ENCODE results near the gene GAB2. TPM values are rescaled to one million over a fixed set of nuclear protein-coding genes. Genes with fewer than 3 reads are reported as not detected.

GAB2 gene
- total RNA-seq, 1 experiment from 2014 or later: 10.0 TPM

DNA sequence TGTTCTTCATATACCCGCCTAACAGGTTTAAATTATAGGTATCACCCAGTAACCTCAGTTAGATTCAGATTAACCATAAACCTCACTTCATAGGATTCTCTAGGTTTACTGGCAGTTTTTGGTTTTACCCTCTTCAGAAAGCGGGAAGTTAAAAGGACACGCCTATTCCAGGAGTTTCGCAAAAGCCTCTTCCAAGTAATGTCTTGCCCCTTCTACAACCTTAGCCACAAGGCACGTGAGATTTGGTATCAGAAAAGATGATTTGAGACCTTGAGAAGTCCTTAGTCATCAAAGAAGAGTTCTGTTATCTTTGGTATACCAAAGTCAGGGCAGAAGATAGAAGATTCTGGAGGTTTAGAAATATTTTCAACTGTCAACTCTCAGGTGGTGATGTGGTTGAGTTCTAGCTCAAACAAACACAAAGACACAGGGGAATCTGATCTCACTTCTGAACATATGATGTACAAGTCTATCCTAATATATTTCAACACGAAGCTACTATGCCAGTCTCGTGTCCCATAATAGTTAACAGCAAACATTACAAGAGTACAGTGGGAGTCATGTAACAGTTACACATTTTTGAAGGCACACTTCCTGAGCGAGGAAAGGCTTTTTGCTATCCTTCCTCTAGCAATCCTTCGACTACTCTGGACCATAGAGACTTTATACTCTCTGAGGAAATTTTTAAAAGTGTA, 125.4 kb downstream of the GAB2 start:
- no TSS peak for BruUV-seq (replicated peaks)
- ATAC-seq (no peak), DNase-seq (ENCODE audit: low read depth, low spot score) (no peak)
- intact Hi-C loops (cut with micrococcal nuclease; ENCODE audit: unreplicated experiment): no loop called here
- Histone ChIP-seq H3K27me3 (ENCODE audit: control insufficient read depth, insufficient read depth, low read length) (no peaks in the 10 kb centered on the region), H3K4me3 (ENCODE audit: low read depth in 2 of 2, low read length in 2 of 2) (no peak overlapping the region), H3K27ac (ENCODE audit: low read length) (no peak overlapping the region), H3K9me3 (ENCODE audit: control insufficient read depth, insufficient read depth, low read depth, low read length) (no peaks in the 10 kb centered on the region), H3K36me3 (ENCODE audit: control insufficient read depth, insufficient read depth, low read length) (no peaks in the 10 kb centered on the region), H3K4me1 (ENCODE audit: control insufficient read depth, insufficient read depth, low read length) (peaks cover 3% of the 10 kb centered on the region; the same call in 1 of the 2 replicates)
- TF ChIP-seq TCF7L2 (IDR thresholded peaks at IDR 0.05; ENCODE audit: low read depth, low read length): no peak
- no peak for TF ChIP-seq POLR2AphosphoS5 (IDR thresholded peaks at IDR 0.05; ENCODE audit: low read depth, low read length)
- TF ChIP-seq REST (IDR thresholded peaks at IDR 0.05; ENCODE audit: insufficient read depth in 1 of 2, low read depth in 2 of 2, low read length in 1 of 2): no peak
- no peak for TF ChIP-seq CTCF (IDR thresholded peaks at IDR 0.05)
- no peak for TF ChIP-seq SIN3A (IDR thresholded peaks at IDR 0.05; ENCODE audit: borderline replicate concordance, insufficient read depth, low read depth, low read length)
- in situ Hi-C loops (cut with HindIII; ENCODE audit: low pct_unique_long_range_greater_than_20kb, low sequenced_read_pairs): no loop called here
- ChIA-PET CTCF (no interaction called here), POLR2A (no interaction called here)

DNA sequence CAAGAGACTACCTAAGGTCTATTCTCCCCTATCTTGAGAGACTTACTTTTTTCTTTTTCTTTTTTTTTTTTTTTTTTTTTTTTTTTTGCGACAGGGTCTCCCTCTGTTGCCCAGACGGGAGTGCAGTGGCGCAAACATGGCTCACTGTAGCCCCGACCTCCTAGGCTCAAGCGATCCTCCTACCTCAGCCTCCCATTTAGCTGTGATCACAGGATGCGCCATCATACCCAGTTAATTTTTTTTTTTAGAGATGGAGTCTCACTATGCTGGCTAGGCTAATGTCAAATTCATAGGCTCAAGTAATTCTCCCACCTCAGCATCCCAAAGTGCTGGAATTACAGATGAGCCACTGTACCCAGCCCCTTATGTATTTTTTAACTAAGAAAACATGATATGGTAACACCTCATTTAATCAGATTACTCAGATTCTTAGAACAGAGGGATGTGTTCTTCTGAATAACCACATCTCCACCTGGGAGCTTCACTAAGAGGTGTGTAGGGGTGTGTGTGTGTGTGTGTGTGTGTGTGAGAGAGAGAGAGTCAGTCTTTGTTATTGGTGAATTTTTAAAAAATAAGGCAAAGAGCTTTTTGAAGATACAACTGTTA, 126.0 kb downstream of the GAB2 start:
- no peak for ATAC-seq
- intact Hi-C loops (cut with micrococcal nuclease; ENCODE audit: unreplicated experiment): no loop called here
- POLR2A ChIA-PET: no interaction called here

More for the DNA sequence above, 126.0 kb downstream of the GAB2 start:
- H3K9me3 ChIP-seq (ENCODE audit: control insufficient read depth, insufficient read depth, low read depth, low read length): no peaks in the 10 kb centered on the region
- in situ Hi-C loops (cut with HindIII; ENCODE audit: low pct_unique_long_range_greater_than_20kb, low sequenced_read_pairs): no loop called here
- no peak for TF ChIP-seq POLR2AphosphoS5 (IDR thresholded peaks at IDR 0.05; ENCODE audit: low read depth, low read length)
- TF ChIP-seq CTCF (IDR thresholded peaks at IDR 0.05): no peak
- TF ChIP-seq REST (IDR thresholded peaks at IDR 0.05; ENCODE audit: insufficient read depth in 1 of 2, low read depth in 2 of 2, low read length in 1 of 2): no peak
- no peak for TF ChIP-seq TCF7L2 (IDR thresholded peaks at IDR 0.05; ENCODE audit: low read depth, low read length)
- no peak for TF ChIP-seq SIN3A (IDR thresholded peaks at IDR 0.05; ENCODE audit: borderline replicate concordance, insufficient read depth, low read depth, low read length)
- peaks cover 3% of the 10 kb centered on the region; the same call in 1 of the 2 replicates for H3K4me1 ChIP-seq (ENCODE audit: control insufficient read depth, insufficient read depth, low read length)
- no peak overlapping the region for H3K4me3 ChIP-seq (ENCODE audit: low read depth in 2 of 2, low read length in 2 of 2)
- DNase-seq (ENCODE audit: low read depth, low spot score): no peak
- no TSS peak for BruUV-seq (replicated peaks)
- no peak overlapping the region for H3K27ac ChIP-seq (ENCODE audit: low read length)
- H3K27me3 ChIP-seq (ENCODE audit: control insufficient read depth, insufficient read depth, low read length): no peaks in the 10 kb centered on the region
- CTCF ChIA-PET: no interaction called here
- no peaks in the 10 kb centered on the region for H3K36me3 ChIP-seq (ENCODE audit: control insufficient read depth, insufficient read depth, low read length)
